Fibroblast of lung (primary cell): ENCODE data around the gene GFPT2. TPM values are rescaled to one million over a fixed set of nuclear protein-coding genes. Genes with fewer than 3 reads are reported as not detected.
A peak's percentile ranks its signal among the peaks of the same experiment; 100 is the strongest.

Experiments
- DNase-seq, 2 donors: peaks; one replicate each; pipeline versions ENCODE4 v3.0.0 to v3.0.0-alpha.2; 2010; ENCODE audit warnings: low read depth in 2 of 2
- H2AFZ ChIP-seq: 2 replicates; pipeline ENCODE4 v1.5.1; 2012; ENCODE audit warnings: low read length, control low read depth, inconsistent platforms
- H3K27ac ChIP-seq: 2 replicates; pipeline ENCODE4 v1.5.1; 2011; ENCODE audit warnings: low read length, control low read depth; ENCODE audit not compliant: insufficient read depth
- H3K27me3 ChIP-seq: 2 replicates; pipeline ENCODE4 v1.5.1; 2011; ENCODE audit warnings: mild to moderate bottlenecking, low read length; ENCODE audit not compliant: control insufficient read depth, insufficient read depth
- H3K36me3 ChIP-seq: 2 replicates; pipeline ENCODE4 v1.5.1; 2011; ENCODE audit warnings: low read length; ENCODE audit not compliant: control insufficient read depth, insufficient read depth
- H3K4me1 ChIP-seq: 2 replicates; pipeline ENCODE4 v1.5.1; 2011; ENCODE audit warnings: low read length; ENCODE audit not compliant: control insufficient read depth, insufficient read depth; ENCODE audit errors: extremely low read depth
- H3K4me2 ChIP-seq: 2 replicates; pipeline ENCODE4 v1.5.1; 2011; ENCODE audit warnings: low read length, control low read depth; ENCODE audit not compliant: insufficient read depth; ENCODE audit errors: extremely low read depth
- H3K4me3 ChIP-seq, 4 experiments: fragments of 200-600 bp in 1 of 4; sonication (generic) in 1 of 4; replicated peaks in 1 of 4; 2 replicates each; pipeline ENCODE4 v1.5.1; 2011 to 2016; ENCODE audit warnings: low read length in 4 of 4, low read depth in 3 of 4, mild to moderate bottlenecking in 3 of 4, control low read depth in 2 of 4, inconsistent platforms in 1 of 4, mixed read lengths in 1 of 4; ENCODE audit not compliant: insufficient read depth in 1 of 4; ENCODE audit errors: control extremely low read depth in 1 of 4
- H3K79me2 ChIP-seq: 2 replicates; pipeline ENCODE4 v1.5.1; 2012; ENCODE audit warnings: mild to moderate bottlenecking, low read length, inconsistent platforms; ENCODE audit not compliant: control insufficient read depth, insufficient read depth
- H3K9ac ChIP-seq: 2 replicates; pipeline ENCODE4 v1.5.1; 2011; ENCODE audit warnings: mild to moderate bottlenecking, low read length, control low read depth; ENCODE audit not compliant: insufficient read depth
- H3K9me3 ChIP-seq: 2 replicates; pipeline ENCODE4 v1.5.1; 2012; ENCODE audit warnings: low read depth, low read length; ENCODE audit not compliant: control insufficient read depth, insufficient read depth
- H4K20me1 ChIP-seq: 2 replicates; pipeline ENCODE4 v1.5.1; 2011; ENCODE audit warnings: low read length; ENCODE audit not compliant: control insufficient read depth, insufficient read depth; ENCODE audit errors: extremely low read depth
- CTCF ChIP-seq, 2 donors: IDR thresholded peaks in 1 of 2; conservative IDR thresholded peaks in 1 of 2; 1 replicate in 1 of 2; 2 replicates in 1 of 2; pipeline ENCODE4 v1.5.1; 2011 to 2012; ENCODE audit warnings: low read length in 2 of 2, control low read depth in 1 of 2, inconsistent platforms in 1 of 2, low read depth in 1 of 2, mild to moderate bottlenecking in 1 of 2
- EZH2 ChIP-seq: IDR thresholded peaks from 2 replicates; pipeline ENCODE4 v1.5.1; 2012; ENCODE audit warnings: low read length, control low read depth, mild to moderate bottlenecking; ENCODE audit errors: missing control alignments
- polyA plus RNA-seq, 2 donors: library from polyadenylated mRNA; depleted of rRNA in 1 of 2; stranded (reverse) in 1 of 2; unstranded in 1 of 2; fragments of >200 nt; gene quantifications; 2 replicates each; pipeline ENCODE4 v1.2.1, GENCODE V29; 2011 to 2012; ENCODE audit warnings: missing spikeins in 1 of 2
- total RNA-seq: library from RNA; depleted of rRNA; stranded (reverse); fragments of >200 nt; gene quantifications from 2 replicates; pipeline ENCODE4 v1.2.1, GENCODE V29; 2014

The GFPT2 gene
- total and polyA plus RNA-seq, 2 donors (not counting 1 experiment from before 2014, with no cell fraction given), result 6.1 to 19.3 TPM

- no peak for DNase-seq
- TF ChIP-seq EZH2 (no peak), CTCF (conservative IDR thresholded peaks at IDR 0.05 in 1 of 2, IDR thresholded peaks at IDR 0.05 in 1 of 2; ENCODE audit: low read depth in 1 of 2, low read length in 2 of 2) (no peak)
- H3K79me2 ChIP-seq, result no peaks in the 10 kb centered on the region
- H3K9ac ChIP-seq, result no peak overlapping the region
- no peak overlapping the region for H3K4me2 ChIP-seq
- H3K36me3 ChIP-seq, result no peaks in the 10 kb centered on the region
- no peaks in the 10 kb centered on the region for H3K4me1 ChIP-seq
- H3K27ac ChIP-seq, result no peak overlapping the region
- no peak overlapping the region for H3K4me3 ChIP-seq
- H3K9me3 ChIP-seq, result no peaks in the 10 kb centered on the region
- H3K27me3 ChIP-seq, result no peaks in the 10 kb centered on the region
- no peak overlapping the region for H2AFZ ChIP-seq
- no peaks in the 10 kb centered on the region for H4K20me1 ChIP-seq
Observed at GRCh38 chr5:180367991-180368390, 14.9 kb upstream of the GFPT2 start.

GRCh38 chr5:180367300-180367699 is 14.2 kb upstream of the GFPT2 start:
- Histone ChIP-seq H3K9me3 (no peaks in the 10 kb centered on the region), H3K36me3 (no peaks in the 10 kb centered on the region), H3K4me3 (no peak overlapping the region), H2AFZ (no peak overlapping the region), H3K27ac (no peak overlapping the region), H3K27me3 (no peaks in the 10 kb centered on the region), H3K4me1 (no peaks in the 10 kb centered on the region), H4K20me1 (no peaks in the 10 kb centered on the region), H3K9ac (no peak overlapping the region), H3K4me2 (no peak overlapping the region), H3K79me2 (no peaks in the 10 kb centered on the region)
- no peak for TF ChIP-seq CTCF (conservative IDR thresholded peaks at IDR 0.05 in 1 of 2, IDR thresholded peaks at IDR 0.05 in 1 of 2; ENCODE audit: low read depth in 1 of 2, low read length in 2 of 2)
- TF ChIP-seq EZH2, result no peak
- no peak for DNase-seq

GRCh38 chr5:180366326-180366725 is 13.2 kb upstream of the GFPT2 start:
- Histone ChIP-seq H3K9me3 (no peaks in the 10 kb centered on the region), H3K9ac (no peak overlapping the region), H3K79me2 (no peaks in the 10 kb centered on the region), H2AFZ (no peak overlapping the region), H3K4me3 (no peak overlapping the region), H3K27me3 (no peaks in the 10 kb centered on the region), H3K27ac (no peak overlapping the region), H3K4me1 (no peaks in the 10 kb centered on the region), H4K20me1 (no peaks in the 10 kb centered on the region), H3K36me3 (no peaks in the 10 kb centered on the region), H3K4me2 (no peak overlapping the region)
- peak in 1 of 2 donors; percentile 17 for DNase-seq
- TF ChIP-seq CTCF (conservative IDR thresholded peaks at IDR 0.05 in 1 of 2, IDR thresholded peaks at IDR 0.05 in 1 of 2; ENCODE audit: low read depth in 1 of 2, low read length in 2 of 2) (no peak), EZH2 (no peak)
